ENCODE results near the gene EIF1AD. TPM values are rescaled to one million over a fixed set of nuclear protein-coding genes. Genes with fewer than 3 reads are reported as not detected.
A peak's percentile ranks its signal among the peaks of the same experiment; 100 is the strongest.

The EIF1AD gene
- total RNA-seq, 1 donor from 2014 or later, result 22.2 TPM

- no peak overlapping the region for H3K9ac ChIP-seq
Observed at GRCh38 chr11:65947603-65948125, 54.3 kb downstream of the EIF1AD start.

GRCh38 chr11:65947133-65947532 lies 54.8 kb downstream of the EIF1AD start:
- Mint-ChIP-seq H3K4me3 (no peak overlapping the region), H3K4me1 (peaks cover 39% of the 10 kb centered on the region), H3K36me3 (no peaks in the 10 kb centered on the region), H3K9me3 (no peaks in the 10 kb centered on the region), H3K27me3 (ENCODE audit: insufficient read depth, low read depth) (peaks cover 8% of the 10 kb centered on the region), H3K27ac (peak overlapping the region; percentile 58)
- Histone ChIP-seq H3K27me3 (no peaks in the 10 kb centered on the region), H3K9ac (no peak overlapping the region), H3F3A (ENCODE audit: low read depth) (peaks cover 8% of the 10 kb centered on the region), H3K79me2 (ENCODE audit: low read depth) (no peaks in the 10 kb centered on the region), H4K20me1 (ENCODE audit: low read depth) (no peaks in the 10 kb centered on the region), H3K4me1 (peaks cover 15% of the 10 kb centered on the region), H3K36me3 (no peaks in the 10 kb centered on the region), H3K9me3 (ENCODE audit: low read depth) (no peaks in the 10 kb centered on the region), H3K4me3 (no peak overlapping the region), H3K4me2 (no peak overlapping the region), H3K27ac (no peak overlapping the region), H2AFZ (replicated peaks) (no peak overlapping the region)
- TF ChIP-seq CTCF (IDR thresholded peaks at IDR 0.05) (no peak), EZH2 (IDR thresholded peaks at IDR 0.05) (no peak), EZH2phosphoT487 (IDR thresholded peaks at IDR 0.05) (no peak)
- no peak for DNase-seq (ENCODE audit: low spot score)

More at GRCh38 chr11:65947603-65948125, 54.3 kb downstream of the EIF1AD start:
- H3F3A ChIP-seq (ENCODE audit: low read depth), result peaks cover 8% of the 10 kb centered on the region
- H3K36me3 ChIP-seq, result no peaks in the 10 kb centered on the region
- peak overlapping the region; percentile 58 for H3K27ac Mint-ChIP-seq
- H3K27me3 ChIP-seq, result no peaks in the 10 kb centered on the region
- no peak overlapping the region for H3K4me3 ChIP-seq
- TF ChIP-seq EZH2phosphoT487 (IDR thresholded peaks at IDR 0.05) (no peak), EZH2 (IDR thresholded peaks at IDR 0.05) (no peak), CTCF (IDR thresholded peaks at IDR 0.05) (no peak)
- peaks cover 34% of the 10 kb centered on the region for H3K4me1 Mint-ChIP-seq
- H4K20me1 ChIP-seq (ENCODE audit: low read depth), result no peaks in the 10 kb centered on the region
- H3K36me3 Mint-ChIP-seq, result no peaks in the 10 kb centered on the region
- no peak overlapping the region for H3K4me3 Mint-ChIP-seq
- H3K9me3 Mint-ChIP-seq, result no peaks in the 10 kb centered on the region
- peaks cover 15% of the 10 kb centered on the region for H3K4me1 ChIP-seq
- no peak for DNase-seq (ENCODE audit: low spot score)
- no peak overlapping the region for H3K27ac ChIP-seq
- no peak overlapping the region for H2AFZ ChIP-seq (replicated peaks)
- no peaks in the 10 kb centered on the region for H3K9me3 ChIP-seq (ENCODE audit: low read depth)
- peaks cover 8% of the 10 kb centered on the region for H3K27me3 Mint-ChIP-seq (ENCODE audit: insufficient read depth, low read depth)
- H3K79me2 ChIP-seq (ENCODE audit: low read depth), result no peaks in the 10 kb centered on the region
- no peak overlapping the region for H3K4me2 ChIP-seq

- Histone ChIP-seq H3K4me1 (peaks cover 15% of the 10 kb centered on the region), H3K4me3 (no peak overlapping the region), H3K27ac (no peak overlapping the region), H2AFZ (replicated peaks) (no peak overlapping the region), H3K79me2 (ENCODE audit: low read depth) (no peaks in the 10 kb centered on the region), H4K20me1 (ENCODE audit: low read depth) (no peaks in the 10 kb centered on the region), H3K9me3 (ENCODE audit: low read depth) (no peaks in the 10 kb centered on the region), H3F3A (ENCODE audit: low read depth) (peaks cover 8% of the 10 kb centered on the region), H3K27me3 (no peaks in the 10 kb centered on the region), H3K36me3 (no peaks in the 10 kb centered on the region), H3K4me2 (no peak overlapping the region), H3K9ac (no peak overlapping the region)
- DNase-seq (ENCODE audit: low spot score), result no peak
- TF ChIP-seq EZH2phosphoT487 (IDR thresholded peaks at IDR 0.05) (no peak), CTCF (IDR thresholded peaks at IDR 0.05) (no peak), EZH2 (IDR thresholded peaks at IDR 0.05) (no peak)
- Mint-ChIP-seq H3K4me1 (peaks cover 39% of the 10 kb centered on the region), H3K36me3 (no peaks in the 10 kb centered on the region), H3K9me3 (no peaks in the 10 kb centered on the region), H3K4me3 (no peak overlapping the region), H3K27ac (no peak overlapping the region), H3K27me3 (ENCODE audit: insufficient read depth, low read depth) (peaks cover 8% of the 10 kb centered on the region)
Observed at GRCh38 chr11:65946655-65947054, 55.3 kb downstream of the EIF1AD start.

Other genes with a start within 250 kb of the EIF1AD start
- 3.6 and 13.8 TPM in 2 replicates for gene AP5B1, start 221.2 kb downstream of the EIF1AD start, total RNA-seq (ENCODE audit: low replicate concordance)
- gene OVOL1, start 215.1 kb downstream of the EIF1AD start, total RNA-seq (ENCODE audit: low replicate concordance), result 0.12 TPM in 1 of 2 replicates, not detected in the other
- 1.4 and 3.0 TPM in 2 replicates for gene SNX32, start 168.2 kb downstream of the EIF1AD start, total RNA-seq (ENCODE audit: low replicate concordance)
- 704 and 971 TPM in 2 replicates for gene CFL1, start 144.0 kb downstream of the EIF1AD start, total RNA-seq (ENCODE audit: low replicate concordance)
- gene MUS81, start 141.7 kb downstream of the EIF1AD start, total RNA-seq (ENCODE audit: low replicate concordance), result 36.8 and 42.4 TPM in 2 replicates
- 9.2 and 25.1 TPM in 2 replicates for gene EFEMP2, start 129.4 kb downstream of the EIF1AD start, total RNA-seq (ENCODE audit: low replicate concordance)
- gene CTSW, start 122.3 kb downstream of the EIF1AD start, total RNA-seq (ENCODE audit: low replicate concordance), result not detected in 2 replicates
- gene FIBP, start 113.7 kb downstream of the EIF1AD start, total RNA-seq (ENCODE audit: low replicate concordance), result 92.1 and 113 TPM in 2 replicates
- 3.9 and 23.1 TPM in 2 replicates for gene CCDC85B, start 111.5 kb downstream of the EIF1AD start, total RNA-seq (ENCODE audit: low replicate concordance)
- gene FOSL1, start 101.8 kb downstream of the EIF1AD start, total RNA-seq (ENCODE audit: low replicate concordance), result not detected in 2 replicates
- 6.9 and 22.4 TPM in 2 replicates for gene C11orf68, start 83.1 kb downstream of the EIF1AD start, total RNA-seq (ENCODE audit: low replicate concordance)
- 51.0 and 74.8 TPM in 2 replicates for gene DRAP1, start 82.7 kb downstream of the EIF1AD start, total RNA-seq (ENCODE audit: low replicate concordance)
- gene TSGA10IP, start 56.7 kb downstream of the EIF1AD start, total RNA-seq (ENCODE audit: low replicate concordance), result 3.0 and 7.3 TPM in 2 replicates
- gene SART1, start 40.4 kb downstream of the EIF1AD start, total RNA-seq (ENCODE audit: low replicate concordance), result 8.6 and 39.5 TPM in 2 replicates
- 39.8 and 80.9 TPM in 2 replicates for gene BANF1, start 346 bp upstream of the EIF1AD start, total RNA-seq (ENCODE audit: low replicate concordance)
- gene CST6, start 9.9 kb upstream of the EIF1AD start, total RNA-seq (ENCODE audit: low replicate concordance), result 0.50 TPM in 1 of 2 replicates, not detected in the other
- not detected in 2 replicates for gene CATSPER1, start 24.3 kb upstream of the EIF1AD start, total RNA-seq (ENCODE audit: low replicate concordance)
- 8.5 and 35.9 TPM in 2 replicates for gene GAL3ST3, start 47.0 kb upstream of the EIF1AD start, total RNA-seq (ENCODE audit: low replicate concordance)
- 177 and 198 TPM in 2 replicates for gene SF3B2, start 50.2 kb upstream of the EIF1AD start, total RNA-seq (ENCODE audit: low replicate concordance)
- gene PACS1, start 68.1 kb upstream of the EIF1AD start, total RNA-seq (ENCODE audit: low replicate concordance), result 13.4 and 15.2 TPM in 2 replicates